HepG2 (cell line): ENCODE measurements around the gene UNC5CL. TPM values are rescaled to one million over a fixed set of nuclear protein-coding genes. Genes with fewer than 3 reads are reported as not detected.

Source experiments
- AKNA ChIP-seq: sonication (generic); formaldehyde crosslinking; IDR thresholded peaks from 2 replicates; pipeline ENCODE4 v1.4.0; 2020; ENCODE audit warnings: missing genetic modification reagents, borderline replicate concordance
- ATAD3A ChIP-seq: sonication (generic); formaldehyde crosslinking; IDR thresholded peaks from 2 replicates; pipeline ENCODE4 v1.4.0; 2020; ENCODE audit warnings: missing genetic modification reagents
- DMAP1 ChIP-seq: IDR thresholded peaks from 2 replicates; pipeline ENCODE4 v1.6.1; 2016
- KDM5A ChIP-seq: fragments of 200-600 bp; sonication (generic); IDR thresholded peaks from 2 replicates; pipeline ENCODE4 v1.7.0; 2018; ENCODE audit warnings: antibody characterized with exemption, mild to moderate bottlenecking, low read length, borderline replicate concordance
- NCOR1 ChIP-seq: fragments of 200-600 bp; sonication (generic); IDR thresholded peaks from 2 replicates; pipeline ENCODE4 v1.7.0; 2017; ENCODE audit warnings: antibody characterized with exemption, low read length, borderline replicate concordance
- RAD51 ChIP-seq: fragments of 450-650 bp; IDR thresholded peaks from 2 replicates; pipeline ENCODE4 v1.6.1; 2016; ENCODE audit warnings: borderline replicate concordance
- SCMH1 ChIP-seq: sonication (generic); formaldehyde crosslinking; IDR thresholded peaks from 2 replicates; pipeline ENCODE4 v1.9.0; 2021; ENCODE audit warnings: missing genetic modification reagents, mild to moderate bottlenecking, borderline replicate concordance
- TEAD3 ChIP-seq: optimal IDR thresholded peaks from 2 replicates; pipeline ENCODE3; 2016; ENCODE audit warnings: borderline replicate concordance
- ZNF562 ChIP-seq: sonication (generic); formaldehyde crosslinking; IDR thresholded peaks from 2 replicates; pipeline ENCODE4 v1.8.0; 2022; ENCODE audit warnings: missing genetic modification reagents, borderline replicate concordance
- ZNF615 ChIP-seq: sonication (generic); formaldehyde crosslinking; IDR thresholded peaks from 2 replicates; pipeline ENCODE4 v1.5.0; 2020; ENCODE audit warnings: mild to moderate bottlenecking, missing genetic modification reagents, borderline replicate concordance
- ZNF639 ChIP-seq: conservative IDR thresholded peaks from 2 replicates; pipeline ENCODE4 v1.6.1; 2018; ENCODE audit warnings: missing genetic modification reagents
- ZNF737 ChIP-seq: sonication (generic); formaldehyde crosslinking; IDR thresholded peaks from 2 replicates; pipeline ENCODE4 v1.5.0; 2020; ENCODE audit warnings: missing genetic modification reagents, mild to moderate bottlenecking, borderline replicate concordance
- polyA plus RNA-seq, 8 experiments: library from polyadenylated mRNA; depleted of rRNA in 3 of 8; stranded (reverse) in 7 of 8; unstranded in 1 of 8; fragments of >200 nt; fragmentation: Illumina TruSeq in 4 of 8; extraction: Trizol in 4 of 8; gene quantifications; 2 replicates each; pipeline versions ENCODE4 v1.2.1 to v1.2.3, GENCODE V29; 2011 to 2016; ENCODE audit warnings: low read depth in 4 of 8, missing spikeins in 1 of 8, mixed read lengths in 1 of 8; ENCODE audit not compliant: insufficient read depth in 1 of 8
- total RNA-seq, 5 experiments: library from RNA; depleted of rRNA; stranded (reverse); fragments of >200 nt; fragmentation: Illumina TruSeq; extraction: Trizol; gene quantifications; 2 replicates each; pipeline ENCODE4 v1.2.3, GENCODE V29; 2016; ENCODE audit warnings: low read depth in 1 of 5
- TF ChIP-seq, protein P1 (sequence below): sonication (generic); formaldehyde crosslinking; conservative IDR thresholded peaks from 2 replicates; pipeline ENCODE4 v1.4.0; 2020; ENCODE audit warnings: missing genetic modification reagents
- TF ChIP-seq, protein P2 (sequence below), 2 experiments: IDR thresholded peaks; 2 replicates each; pipeline ENCODE4 v1.6.1; 2011 to 2012; ENCODE audit warnings: low read length in 2 of 2, borderline replicate concordance in 1 of 2, low read depth in 1 of 2, mild to moderate bottlenecking in 1 of 2, moderate library complexity in 1 of 2

Gene UNC5CL
- total and polyA plus RNA-seq, 2 of the 13 experiments (the other 11 are each of a cell fraction or from before 2014, with no cell fraction given), result 2.4 to 2.5 TPM

- TF ChIP-seq, protein P1, sequence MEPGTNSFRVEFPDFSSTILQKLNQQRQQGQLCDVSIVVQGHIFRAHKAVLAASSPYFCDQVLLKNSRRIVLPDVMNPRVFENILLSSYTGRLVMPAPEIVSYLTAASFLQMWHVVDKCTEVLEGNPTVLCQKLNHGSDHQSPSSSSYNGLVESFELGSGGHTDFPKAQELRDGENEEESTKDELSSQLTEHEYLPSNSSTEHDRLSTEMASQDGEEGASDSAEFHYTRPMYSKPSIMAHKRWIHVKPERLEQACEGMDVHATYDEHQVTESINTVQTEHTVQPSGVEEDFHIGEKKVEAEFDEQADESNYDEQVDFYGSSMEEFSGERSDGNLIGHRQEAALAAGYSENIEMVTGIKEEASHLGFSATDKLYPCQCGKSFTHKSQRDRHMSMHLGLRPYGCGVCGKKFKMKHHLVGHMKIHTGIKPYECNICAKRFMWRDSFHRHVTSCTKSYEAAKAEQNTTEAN, result 0 out of 2 replicates have a peak, but pooled peaks have one; percentile 33
- TF ChIP-seq ZNF615 (CRISPR knock-in tag) (no peak), ZNF737 (no peak), ZNF639 (peak; percentile 99), NCOR1 (peak; percentile 54; the same call in 1 of the 2 replicates), AKNA (no peak; the same call in 1 of the 2 replicates), DMAP1 (CRISPR knock-in tag) (peak; percentile 66; the same call in 1 of the 2 replicates), TEAD3 (peak; percentile 95), RAD51 (no peak), SCMH1 (CRISPR knock-in tag) (no peak), ZNF562 (CRISPR knock-in tag) (no peak), KDM5A (peak; percentile 85; the same call in 1 of the 2 replicates), ATAD3A (CRISPR knock-in tag) (no peak; the same call in 1 of the 2 replicates)
- TF ChIP-seq, protein P2, sequence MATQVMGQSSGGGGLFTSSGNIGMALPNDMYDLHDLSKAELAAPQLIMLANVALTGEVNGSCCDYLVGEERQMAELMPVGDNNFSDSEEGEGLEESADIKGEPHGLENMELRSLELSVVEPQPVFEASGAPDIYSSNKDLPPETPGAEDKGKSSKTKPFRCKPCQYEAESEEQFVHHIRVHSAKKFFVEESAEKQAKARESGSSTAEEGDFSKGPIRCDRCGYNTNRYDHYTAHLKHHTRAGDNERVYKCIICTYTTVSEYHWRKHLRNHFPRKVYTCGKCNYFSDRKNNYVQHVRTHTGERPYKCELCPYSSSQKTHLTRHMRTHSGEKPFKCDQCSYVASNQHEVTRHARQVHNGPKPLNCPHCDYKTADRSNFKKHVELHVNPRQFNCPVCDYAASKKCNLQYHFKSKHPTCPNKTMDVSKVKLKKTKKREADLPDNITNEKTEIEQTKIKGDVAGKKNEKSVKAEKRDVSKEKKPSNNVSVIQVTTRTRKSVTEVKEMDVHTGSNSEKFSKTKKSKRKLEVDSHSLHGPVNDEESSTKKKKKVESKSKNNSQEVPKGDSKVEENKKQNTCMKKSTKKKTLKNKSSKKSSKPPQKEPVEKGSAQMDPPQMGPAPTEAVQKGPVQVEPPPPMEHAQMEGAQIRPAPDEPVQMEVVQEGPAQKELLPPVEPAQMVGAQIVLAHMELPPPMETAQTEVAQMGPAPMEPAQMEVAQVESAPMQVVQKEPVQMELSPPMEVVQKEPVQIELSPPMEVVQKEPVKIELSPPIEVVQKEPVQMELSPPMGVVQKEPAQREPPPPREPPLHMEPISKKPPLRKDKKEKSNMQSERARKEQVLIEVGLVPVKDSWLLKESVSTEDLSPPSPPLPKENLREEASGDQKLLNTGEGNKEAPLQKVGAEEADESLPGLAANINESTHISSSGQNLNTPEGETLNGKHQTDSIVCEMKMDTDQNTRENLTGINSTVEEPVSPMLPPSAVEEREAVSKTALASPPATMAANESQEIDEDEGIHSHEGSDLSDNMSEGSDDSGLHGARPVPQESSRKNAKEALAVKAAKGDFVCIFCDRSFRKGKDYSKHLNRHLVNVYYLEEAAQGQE (IDR thresholded peaks at IDR 0.05; ENCODE audit: borderline replicate concordance in 1 of 2, low read depth in 1 of 2, low read length in 2 of 2), result no peak
These were observed 33.2 kb upstream of the UNC5CL start, which contains the start of gene OARD1 (continued) for GRCh38 chr6:41071923-41072835.
